K562 treated with DMSO at 1 percent for 4 hours (cell line): ENCODE results near the gene TECPR2. TPM values are rescaled to one million over a fixed set of nuclear protein-coding genes. Genes with fewer than 3 reads are reported as not detected.

Experiments used
- total RNA-seq: library from RNA; unstranded; fragments of 300-600 nt; gene quantifications from 2 replicates; pipeline ENCODE4 v1.2.3, GENCODE V29; 2022; ENCODE audit not compliant: insufficient read depth

Gene TECPR2, protein sequence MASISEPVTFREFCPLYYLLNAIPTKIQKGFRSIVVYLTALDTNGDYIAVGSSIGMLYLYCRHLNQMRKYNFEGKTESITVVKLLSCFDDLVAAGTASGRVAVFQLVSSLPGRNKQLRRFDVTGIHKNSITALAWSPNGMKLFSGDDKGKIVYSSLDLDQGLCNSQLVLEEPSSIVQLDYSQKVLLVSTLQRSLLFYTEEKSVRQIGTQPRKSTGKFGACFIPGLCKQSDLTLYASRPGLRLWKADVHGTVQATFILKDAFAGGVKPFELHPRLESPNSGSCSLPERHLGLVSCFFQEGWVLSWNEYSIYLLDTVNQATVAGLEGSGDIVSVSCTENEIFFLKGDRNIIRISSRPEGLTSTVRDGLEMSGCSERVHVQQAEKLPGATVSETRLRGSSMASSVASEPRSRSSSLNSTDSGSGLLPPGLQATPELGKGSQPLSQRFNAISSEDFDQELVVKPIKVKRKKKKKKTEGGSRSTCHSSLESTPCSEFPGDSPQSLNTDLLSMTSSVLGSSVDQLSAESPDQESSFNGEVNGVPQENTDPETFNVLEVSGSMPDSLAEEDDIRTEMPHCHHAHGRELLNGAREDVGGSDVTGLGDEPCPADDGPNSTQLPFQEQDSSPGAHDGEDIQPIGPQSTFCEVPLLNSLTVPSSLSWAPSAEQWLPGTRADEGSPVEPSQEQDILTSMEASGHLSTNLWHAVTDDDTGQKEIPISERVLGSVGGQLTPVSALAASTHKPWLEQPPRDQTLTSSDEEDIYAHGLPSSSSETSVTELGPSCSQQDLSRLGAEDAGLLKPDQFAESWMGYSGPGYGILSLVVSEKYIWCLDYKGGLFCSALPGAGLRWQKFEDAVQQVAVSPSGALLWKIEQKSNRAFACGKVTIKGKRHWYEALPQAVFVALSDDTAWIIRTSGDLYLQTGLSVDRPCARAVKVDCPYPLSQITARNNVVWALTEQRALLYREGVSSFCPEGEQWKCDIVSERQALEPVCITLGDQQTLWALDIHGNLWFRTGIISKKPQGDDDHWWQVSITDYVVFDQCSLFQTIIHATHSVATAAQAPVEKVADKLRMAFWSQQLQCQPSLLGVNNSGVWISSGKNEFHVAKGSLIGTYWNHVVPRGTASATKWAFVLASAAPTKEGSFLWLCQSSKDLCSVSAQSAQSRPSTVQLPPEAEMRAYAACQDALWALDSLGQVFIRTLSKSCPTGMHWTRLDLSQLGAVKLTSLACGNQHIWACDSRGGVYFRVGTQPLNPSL (N-terminal part only)
- total RNA-seq = 2.8 and 3.5 TPM in 2 replicates

DNA sequence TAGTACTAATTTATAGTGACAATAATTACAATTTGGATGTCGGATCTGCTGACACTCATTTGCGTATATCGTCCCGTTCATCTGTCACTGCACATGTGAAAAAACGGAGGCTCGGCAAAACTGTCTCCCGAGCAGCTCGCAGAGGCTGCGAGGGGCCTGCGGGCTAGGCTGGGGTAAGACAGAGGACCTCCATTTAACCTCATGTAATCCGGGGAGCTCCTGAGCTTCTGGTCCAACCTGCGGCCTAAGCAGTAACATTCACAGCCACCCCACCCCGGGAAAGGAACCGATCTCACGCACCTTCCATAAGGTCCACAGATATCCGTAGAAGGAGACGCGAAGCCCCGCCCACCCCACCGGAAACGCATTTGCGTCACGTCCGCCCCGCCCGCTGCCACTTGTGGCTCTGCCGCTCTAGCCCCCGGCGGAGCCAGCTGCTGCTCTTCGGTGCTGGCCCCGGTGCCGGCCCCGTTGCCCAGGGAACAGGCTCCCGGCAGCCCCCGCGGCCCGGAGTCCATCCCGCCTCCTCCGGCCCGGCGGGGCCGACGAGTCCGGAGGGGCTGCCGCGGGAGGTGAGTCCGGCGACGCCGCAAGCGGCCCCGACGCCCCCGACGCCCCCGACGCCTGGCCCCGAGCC, at the start of gene TECPR2, which contains the start of gene CINP:
TSS of gene TECPR2 (plus strand) at position 397 of the 637 bp plus-strand sequence. CDS start 13,781 bp downstream, outside the sequence.
TSS of gene CINP (minus strand) at position 346 of the 637 bp plus-strand sequence. CDS start at position 307, 39 bp downstream.

DNA sequence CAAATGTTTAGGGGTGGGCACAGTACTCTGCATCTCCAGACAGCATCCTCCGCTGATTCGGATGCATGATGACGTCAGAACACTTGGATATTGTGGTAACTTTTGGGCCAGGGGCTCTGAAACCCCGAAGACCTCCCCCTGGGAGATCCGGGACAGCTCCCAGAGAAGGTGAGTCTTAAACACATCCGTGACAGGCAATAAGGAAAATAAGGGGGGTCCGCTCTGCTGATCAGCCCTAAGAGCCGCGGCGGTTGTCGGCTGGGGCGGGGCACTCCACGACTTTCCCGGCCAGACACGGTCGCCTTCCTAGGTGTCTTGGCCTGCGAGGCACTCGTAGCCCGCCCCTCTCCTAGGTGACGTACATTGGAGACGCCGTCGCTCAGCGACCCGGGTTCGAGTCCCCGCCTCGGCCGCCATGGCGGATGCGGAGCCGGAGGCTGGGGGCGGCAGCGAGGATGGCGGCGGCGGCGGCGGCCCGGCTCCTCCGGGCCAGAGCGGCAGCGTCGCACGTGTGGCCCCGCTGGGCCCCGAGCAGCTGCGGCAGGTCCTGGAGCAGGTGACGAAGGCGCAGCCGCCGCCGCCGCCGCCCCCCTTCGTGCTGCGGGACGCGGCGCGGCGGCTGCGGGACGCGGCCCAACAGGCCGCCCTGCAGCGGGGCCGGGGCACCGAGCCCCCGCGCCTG, 43.2 kb upstream of the TECPR2 start, which contains the start of gene ZNF839:
TSS of gene ZNF839 (plus strand) at position 396 of the 682 bp plus-strand sequence. CDS start at position 416, 20 bp downstream.

DNA sequence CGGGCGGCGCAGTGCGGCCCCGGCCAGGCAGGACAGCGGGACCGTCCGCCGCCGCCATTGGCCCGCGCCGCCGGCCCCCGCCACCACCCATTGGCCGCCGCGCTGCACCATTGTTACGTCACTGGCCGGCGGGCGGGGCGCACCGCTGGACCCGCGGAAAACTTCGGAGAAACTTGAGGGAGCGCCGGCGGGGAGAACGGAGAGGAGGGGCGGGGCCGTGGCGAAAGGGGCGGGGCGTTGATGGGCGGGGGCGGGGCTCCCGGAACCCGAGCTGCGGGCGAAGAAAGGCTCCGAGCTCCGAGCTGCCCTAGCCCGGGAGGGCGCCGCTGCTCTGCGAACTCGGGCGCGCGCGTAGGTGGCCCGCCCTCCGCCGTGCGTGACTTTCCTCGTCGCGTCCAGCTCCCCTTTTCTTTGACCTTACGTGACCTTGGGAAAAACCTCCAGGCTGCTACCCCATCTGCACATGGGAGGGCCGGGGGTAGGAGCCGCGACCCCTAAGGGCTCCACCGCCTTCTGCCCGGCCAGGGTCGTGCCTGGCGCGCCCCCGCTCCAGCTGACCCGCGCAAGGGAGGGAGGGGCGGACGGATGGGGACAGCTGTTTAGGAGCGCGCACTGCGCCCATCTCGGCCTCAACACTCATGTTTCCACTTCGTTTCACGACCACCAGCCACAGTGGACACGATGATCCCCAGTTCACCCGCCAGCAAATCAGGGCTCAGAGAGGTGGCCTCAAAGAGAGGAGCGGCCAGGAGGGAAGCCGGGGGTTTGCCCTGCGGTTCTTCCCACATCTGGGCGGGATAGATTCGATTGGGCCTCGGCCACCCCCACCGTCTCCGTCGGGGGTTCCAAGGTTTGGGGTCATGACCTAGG, 147.2 kb downstream of the TECPR2 start, which contains the start of gene ANKRD9:
TSS of gene ANKRD9 (minus strand) at position 31 of the 870 bp plus-strand sequence. CDS start 1,887 bp downstream, outside the sequence.

Other genes with a start within 250 kb of the TECPR2 start
- 8.4 and 11.2 TPM in 2 replicates for gene WDR20, start 223.0 kb upstream of the TECPR2 start, total RNA-seq
- 4.3 and 5.3 TPM in 2 replicates for gene MOK, start 57.8 kb upstream of the TECPR2 start, total RNA-seq
- gene ZNF839, start 43.2 kb upstream of the TECPR2 start, total RNA-seq = 3.9 and 5.7 TPM in 2 replicates
- 28.0 and 32.0 TPM in 2 replicates for gene CINP, start 51 bp upstream of the TECPR2 start, total RNA-seq
- 42.2 and 48.4 TPM in 2 replicates for gene ANKRD9, start 146.8 kb downstream of the TECPR2 start, total RNA-seq
- 16.0 and 19.5 TPM in 2 replicates for gene RCOR1, start 229.7 kb downstream of the TECPR2 start, total RNA-seq